Transverse colon (tissue), 4 donors: ENCODE data around the gene UQCR11. TPM values are rescaled to one million over a fixed set of nuclear protein-coding genes. Genes with fewer than 3 reads are reported as not detected.

ENCODE experiments used
- DNase-seq: peaks from one replicate; pipeline ENCODE4 v3.0.0-alpha.2; 2019
- H3K27ac ChIP-seq, 4 donors: fragments of 200-600 bp; sonication (generic); 2 replicates each; pipeline ENCODE4 v1.5.1; 2016 to 2018; ENCODE audit warnings: inconsistent platforms in 4 of 4
- H3K27me3 ChIP-seq: fragments of 200-600 bp; sonication (generic); 2 replicates; pipeline ENCODE4 v1.5.1; 2017; ENCODE audit warnings: inconsistent platforms
- H3K36me3 ChIP-seq, 4 donors: fragments of 200-600 bp; sonication (generic); 2 replicates each; pipeline ENCODE4 v1.5.1; 2017 to 2019; ENCODE audit warnings: inconsistent platforms in 4 of 4
- H3K4me1 ChIP-seq, 4 donors: fragments of 200-600 bp; sonication (generic); 2 replicates each; pipeline ENCODE4 v1.5.1; 2017 to 2020; ENCODE audit warnings: inconsistent platforms in 4 of 4
- H3K4me3 ChIP-seq, 4 donors: fragments of 200-600 bp; sonication (generic); 1 replicate in 1 of 4; 2 replicates in 3 of 4; pipeline versions ENCODE4 v1.5.1 to v1.6.1; 2017 to 2019; ENCODE audit warnings: inconsistent platforms in 4 of 4
- H3K9me3 ChIP-seq, 2 donors: fragments of 200-600 bp; sonication (generic); 2 replicates each; pipeline ENCODE4 v1.5.1; 2017 to 2019; ENCODE audit warnings: inconsistent platforms in 2 of 2
- EP300 ChIP-seq: sonication (generic); formaldehyde crosslinking; IDR thresholded peaks from one replicate; pipeline ENCODE4 v1.6.1; 2017; ENCODE audit warnings: antibody characterized with exemption, low read depth
- POLR2A ChIP-seq: fragments of 450-650 bp; IDR thresholded peaks from one replicate; pipeline ENCODE4 v1.6.1; 2016; ENCODE audit warnings: antibody characterized with exemption, mild to moderate bottlenecking, moderate library complexity
- POLR2AphosphoS5 ChIP-seq, 3 donors: sonication (generic); formaldehyde crosslinking; IDR thresholded peaks; one replicate each; pipeline ENCODE4 v1.6.1; 2016; ENCODE audit warnings: antibody characterized with exemption in 3 of 3
- WGBS, 2 donors: methylation state at CpG; one replicate each; pipeline ENCODE4 v1.1.5; 2018; ENCODE audit warnings: low coverage in 1 of 2; 5-methylcytosine and 5-hydroxymethylcytosine counted together
- in situ Hi-C, 4 donors: fragments of 200-750 bp; cut with MboI; loops; one replicate each; pipeline versions ENCODE4 v1.15.0 to v1.15.1; 2017; ENCODE audit warnings: low sequenced_read_pairs in 3 of 4, low pct_ligation_motif_present in 1 of 4, low pct_unique_long_range_greater_than_20kb in 1 of 4
- intact Hi-C: fragments of 100-400 bp; cut with DNase I; formaldehyde crosslinking; loops from one replicate; pipeline ENCODE4 v1.15.1; 2023; ENCODE audit warnings: low total_unique reads
- total RNA-seq, 4 donors: library from RNA; depleted of rRNA; stranded (reverse); fragments of >200 nt; gene quantifications; one replicate each; pipeline ENCODE4 v1.1.0, GENCODE V29; 2016
- TF ChIP-seq, protein P1 (sequence below), 5 experiments: fragments of 200-600 bp in 3 of 5; fragments of 450-650 bp in 2 of 5; sonication (generic) in 3 of 5; IDR thresholded peaks; 1 replicate in 2 of 5; 2 replicates in 3 of 5; pipeline ENCODE4 v1.5.1; 2016 to 2017; ENCODE audit warnings: antibody characterized with exemption in 5 of 5, inconsistent platforms in 3 of 5, mild to moderate bottlenecking in 2 of 5, moderate library complexity in 1 of 5

Gene UQCR11
- total RNA-seq, 4 donors from 2014 or later, result 19.9 to 120 (median 60.8) TPM

DNA sequence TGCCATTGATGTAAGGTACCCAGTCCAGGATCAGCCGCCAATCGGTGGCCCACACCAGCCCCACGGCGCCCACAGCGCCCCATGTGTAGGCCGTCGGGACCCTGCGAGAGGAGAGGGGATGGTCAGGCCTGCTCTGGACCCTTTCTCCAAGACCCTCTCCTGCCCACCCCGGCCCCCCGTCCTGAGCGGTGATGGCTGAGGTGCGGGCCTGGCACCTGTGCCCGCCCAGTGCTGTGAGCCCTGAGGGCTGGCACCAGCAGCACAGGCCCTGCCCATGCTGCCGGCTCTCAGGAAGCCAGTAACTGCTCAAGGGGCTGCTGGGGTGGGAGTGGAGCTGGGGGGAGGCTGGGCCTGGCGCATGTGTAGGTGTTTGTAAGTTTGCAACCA lies 5.8 kb downstream of the UQCR11 start:
- TF ChIP-seq POLR2A (no peak), POLR2AphosphoS5 (IDR thresholded peaks at IDR 0.05) (no peak), EP300 (no peak)
- TF ChIP-seq, protein P1, sequence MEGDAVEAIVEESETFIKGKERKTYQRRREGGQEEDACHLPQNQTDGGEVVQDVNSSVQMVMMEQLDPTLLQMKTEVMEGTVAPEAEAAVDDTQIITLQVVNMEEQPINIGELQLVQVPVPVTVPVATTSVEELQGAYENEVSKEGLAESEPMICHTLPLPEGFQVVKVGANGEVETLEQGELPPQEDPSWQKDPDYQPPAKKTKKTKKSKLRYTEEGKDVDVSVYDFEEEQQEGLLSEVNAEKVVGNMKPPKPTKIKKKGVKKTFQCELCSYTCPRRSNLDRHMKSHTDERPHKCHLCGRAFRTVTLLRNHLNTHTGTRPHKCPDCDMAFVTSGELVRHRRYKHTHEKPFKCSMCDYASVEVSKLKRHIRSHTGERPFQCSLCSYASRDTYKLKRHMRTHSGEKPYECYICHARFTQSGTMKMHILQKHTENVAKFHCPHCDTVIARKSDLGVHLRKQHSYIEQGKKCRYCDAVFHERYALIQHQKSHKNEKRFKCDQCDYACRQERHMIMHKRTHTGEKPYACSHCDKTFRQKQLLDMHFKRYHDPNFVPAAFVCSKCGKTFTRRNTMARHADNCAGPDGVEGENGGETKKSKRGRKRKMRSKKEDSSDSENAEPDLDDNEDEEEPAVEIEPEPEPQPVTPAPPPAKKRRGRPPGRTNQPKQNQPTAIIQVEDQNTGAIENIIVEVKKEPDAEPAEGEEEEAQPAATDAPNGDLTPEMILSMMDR (IDR thresholded peaks at IDR 0.05), result no peak

DNA sequence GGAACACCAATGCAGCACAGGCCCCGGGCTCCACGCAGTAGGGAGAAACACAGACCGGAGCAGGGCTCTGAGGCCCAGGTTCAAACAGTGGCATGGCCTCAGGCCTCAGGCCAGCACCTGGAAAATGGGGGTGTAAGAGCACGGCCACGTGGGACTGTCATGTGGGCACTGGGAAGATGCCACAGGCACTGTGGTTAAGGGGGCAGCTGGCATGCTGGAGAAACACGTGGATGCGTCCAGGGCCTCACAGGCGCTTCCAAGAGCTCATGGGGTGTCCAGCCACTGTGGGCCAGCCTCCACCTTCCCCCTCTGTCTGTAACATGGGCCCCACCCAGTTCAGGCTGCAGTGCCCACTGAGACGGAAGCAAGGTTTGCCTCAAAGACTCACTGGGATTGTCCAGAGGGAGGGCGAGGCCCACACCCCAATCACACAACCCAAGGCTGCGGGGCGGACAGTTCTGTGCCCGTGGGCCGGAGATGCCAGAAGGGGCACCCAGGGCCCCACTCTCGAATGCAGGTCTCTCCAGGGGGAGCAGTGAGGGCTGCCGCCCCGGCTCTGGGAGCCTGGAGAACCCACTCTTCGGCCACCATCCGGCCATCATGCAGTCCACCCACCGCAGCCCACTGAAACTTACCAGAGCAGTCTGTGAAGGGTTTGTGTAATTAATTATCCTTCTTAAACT lies 6.3 kb downstream of the UQCR11 start:
- intact Hi-C loops, result no loop called here
- Histone ChIP-seq H3K4me3 (no peak overlapping the region), H3K36me3 (peaks cover 0 to 30% (median 12%) of the 10 kb centered on the region in 4 donors), H3K4me1 (peaks cover 0 to 21% (median 14%) of the 10 kb centered on the region in 4 donors), H3K27ac (no peak overlapping the region), H3K27me3 (no peaks in the 10 kb centered on the region), H3K9me3 (no peaks in the 10 kb centered on the region)
- DNase-seq, result no peak
- TF ChIP-seq EP300 (no peak), POLR2AphosphoS5 (IDR thresholded peaks at IDR 0.05) (no peak)
- in situ Hi-C loops, result no loop called here
- 90% methylated on average over 13 of the region's 20 CpGs; no CpG with 5 or more reads in 1 of the 2 donors for WGBS, 2 donors

More for the DNA sequence above, 5.8 kb downstream of the UQCR11 start:
- Histone ChIP-seq H3K4me1 (peaks cover 0 to 26% (median 19%) of the 10 kb centered on the region in 4 donors), H3K36me3 (peaks cover 0 to 30% (median 12%) of the 10 kb centered on the region in 4 donors), H3K9me3 (no peaks in the 10 kb centered on the region), H3K27me3 (no peaks in the 10 kb centered on the region), H3K4me3 (no peak overlapping the region), H3K27ac (no peak overlapping the region)
- in situ Hi-C loops, result no loop called here
- intact Hi-C loops, result no loop called here
- WGBS, 2 donors, result 95% methylated on average over 4 of the region's 15 CpGs; no CpG with 5 or more reads in 1 of the 2 donors
- no peak for DNase-seq

DNA sequence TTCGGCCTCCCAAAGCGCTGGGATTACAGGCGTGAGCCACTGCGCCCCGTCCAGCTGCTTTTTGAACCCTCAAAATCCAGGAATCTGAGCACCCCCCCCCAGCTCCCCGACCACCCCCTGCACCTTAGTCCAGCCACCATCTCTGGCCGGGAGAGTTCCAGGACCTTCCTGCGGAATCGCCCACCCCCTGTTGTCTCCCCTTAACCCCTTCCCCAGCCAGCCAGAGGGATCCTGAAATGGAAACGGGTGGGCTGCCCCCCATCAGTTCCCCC lies 11.8 kb downstream of the UQCR11 start:
- no peak for TF ChIP-seq POLR2A
- TF ChIP-seq, protein P1 (IDR thresholded peaks at IDR 0.05), result no peak
- no peak for TF ChIP-seq POLR2AphosphoS5 (IDR thresholded peaks at IDR 0.05)
- no peak for TF ChIP-seq EP300
- Histone ChIP-seq H3K9me3 (no peaks in the 10 kb centered on the region), H3K27me3 (no peaks in the 10 kb centered on the region), H3K36me3 (peaks cover 0 to 24% (median 12%) of the 10 kb centered on the region in 4 donors), H3K4me3 (peak overlapping the region in 3 of 4 donors; percentile 56 to 91 (median 87)), H3K4me1 (peaks cover 18 to 31% (median 26%) of the 10 kb centered on the region in 4 donors), H3K27ac (peak overlapping the region; percentile 97 to 99 (median 98))
- intact Hi-C loops (no loop called here), in situ Hi-C loops (no loop called here)
- 31 to 67% methylated on average over 1 to 7 of the region's 10 CpGs for WGBS, 2 donors
- no peak for DNase-seq

DNA sequence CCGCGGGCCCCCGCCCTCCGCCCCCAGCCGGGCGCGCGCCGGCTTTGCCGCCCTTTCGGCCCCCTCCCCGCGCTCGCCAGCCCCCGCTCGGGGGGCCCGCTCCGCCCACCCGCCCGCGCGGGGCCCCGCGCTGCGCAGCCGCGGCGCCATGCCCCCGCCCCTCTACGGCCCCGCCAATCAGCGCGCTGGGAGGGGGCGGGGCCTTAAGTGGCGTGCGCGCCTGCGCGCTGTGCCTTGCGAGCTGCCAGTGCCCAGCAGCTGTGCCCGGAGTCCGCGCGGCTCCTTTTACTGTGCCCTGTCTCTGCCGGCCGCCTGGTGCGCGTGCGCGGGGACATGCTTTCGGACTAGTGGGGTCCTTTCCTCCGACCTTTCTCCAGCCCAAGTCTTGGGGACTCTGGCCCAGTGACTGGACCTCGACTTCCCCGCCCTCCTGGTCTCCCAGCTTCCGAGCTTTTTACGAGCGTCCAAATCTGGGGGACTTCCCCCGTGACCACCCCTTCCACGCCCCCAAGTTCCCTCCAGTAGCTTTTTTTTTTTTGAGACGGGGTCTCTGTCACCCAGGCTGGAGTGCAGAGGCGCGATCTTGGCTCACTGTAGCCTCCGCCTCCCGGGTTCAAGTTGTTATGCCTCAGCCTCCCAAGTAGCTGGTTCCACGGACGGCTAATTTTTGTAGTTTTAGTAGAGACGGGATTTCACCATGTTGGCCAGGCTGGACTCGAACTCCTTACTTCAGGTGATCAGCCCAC lies 12.3 kb downstream of the UQCR11 start, which contains the start of gene MBD3:
MBD3 (minus strand) TSS at position 111 of the 746 bp plus-strand sequence. CDS start 234 bp downstream, outside the sequence.
- peaks cover 18 to 31% (median 26%) of the 10 kb centered on the region in 4 donors for H3K4me1 ChIP-seq
- peak; percentile 47 for TF ChIP-seq POLR2A
- TF ChIP-seq POLR2AphosphoS5 (IDR thresholded peaks at IDR 0.05), result peak in 2 of 3 donors; percentile 56 to 66
- no peak for TF ChIP-seq EP300
- TF ChIP-seq, protein P1 (IDR thresholded peaks at IDR 0.05), result peak in 3 of 5 experiments; percentile 14 to 55 (median 54)
- intact Hi-C loops, result no loop called here
- no peaks in the 10 kb centered on the region for H3K27me3 ChIP-seq
- in situ Hi-C loops, result no loop called here
- H3K36me3 ChIP-seq, result peaks cover 0 to 20% (median 10%) of the 10 kb centered on the region in 4 donors
- H3K4me3 ChIP-seq, result peak within 1 kb of the TSS; percentile 87 to 96 (median 92)
- no peaks in the 10 kb centered on the region for H3K9me3 ChIP-seq
- 0 to 10% methylated on average over 2 to 27 of the region's 68 CpGs for WGBS, 2 donors
- peak within 1 kb of the TSS; percentile 97 to 99 (median 98) for H3K27ac ChIP-seq
- peak; percentile 94 for DNase-seq
